Activated gamma-delta T cell treated with Interleukin-2 at 50 U/mL for 16 hours (primary cell): ENCODE results near the gene REX1BD.
"Not testable (repeated sequence)": the region's sequence is repeated elsewhere in the genome, so short reads cannot be mapped to it uniquely, and the experiment has no call there.

Experiments
- DNase-seq: peaks from one replicate; pipeline ENCODE4 v3.0.0-alpha.2; 2020

The REX1BD gene

DNA sequence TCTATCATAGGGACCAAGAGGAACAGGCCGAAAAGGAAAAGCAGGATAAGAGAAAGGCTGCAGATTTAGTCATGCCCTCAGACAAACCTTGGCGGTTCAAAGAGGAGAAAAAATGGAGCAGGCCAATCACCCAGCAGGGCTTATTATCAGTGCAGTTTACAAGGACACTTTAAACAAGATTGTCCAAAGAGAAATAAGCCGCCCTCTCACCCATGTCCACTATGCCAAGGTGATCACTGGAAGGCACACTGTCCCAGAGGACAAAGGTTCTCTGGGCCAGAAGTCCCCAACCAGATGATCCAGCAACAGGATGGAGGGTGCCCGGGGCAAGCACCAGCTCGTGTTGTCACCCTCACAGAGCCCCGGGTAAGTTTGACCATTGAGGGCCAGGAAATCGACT is 8.3 kb upstream of the REX1BD start:
- no peak for DNase-seq

DNA sequence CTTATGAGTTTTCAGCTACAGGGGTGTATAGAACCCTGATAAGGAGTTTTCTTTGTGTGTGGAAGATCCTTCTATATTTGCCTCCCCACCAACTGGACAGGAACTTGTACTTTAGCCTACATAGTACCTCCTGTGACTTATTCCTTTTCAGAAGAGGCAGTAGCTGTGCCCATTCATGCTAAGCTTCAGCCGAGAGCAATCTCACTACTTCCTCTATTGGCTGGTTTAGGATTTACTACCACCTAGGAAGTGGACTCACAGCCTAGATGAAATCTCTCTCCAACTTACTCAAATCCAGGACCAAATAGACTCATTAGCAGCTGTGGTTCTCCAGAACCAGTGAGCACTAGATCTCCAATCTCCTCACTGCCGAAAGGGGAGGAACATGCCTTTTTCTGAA is 2.3 kb upstream of the REX1BD start:
- DNase-seq: no peak

DNA sequence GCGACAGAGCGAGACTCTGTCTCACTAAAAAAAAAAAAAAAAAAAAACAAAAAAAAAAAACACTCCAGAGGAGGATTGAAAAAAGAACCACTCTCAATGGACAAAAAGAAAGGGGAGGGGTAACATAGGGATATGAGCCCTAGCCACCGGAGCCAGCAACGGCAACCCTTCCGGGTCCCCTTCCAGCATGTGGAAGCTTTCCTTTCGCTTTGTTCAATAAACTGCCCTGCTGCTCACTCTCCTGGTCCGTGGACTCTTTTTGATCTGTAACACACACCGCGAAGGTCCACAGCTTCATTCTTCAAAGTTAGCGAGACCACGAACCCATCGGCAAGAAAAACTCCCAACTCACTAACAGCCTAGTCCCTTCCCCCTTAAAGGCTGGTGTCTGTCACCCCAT is 1.0 kb upstream of the REX1BD start:
- DNase-seq: no peak

DNA sequence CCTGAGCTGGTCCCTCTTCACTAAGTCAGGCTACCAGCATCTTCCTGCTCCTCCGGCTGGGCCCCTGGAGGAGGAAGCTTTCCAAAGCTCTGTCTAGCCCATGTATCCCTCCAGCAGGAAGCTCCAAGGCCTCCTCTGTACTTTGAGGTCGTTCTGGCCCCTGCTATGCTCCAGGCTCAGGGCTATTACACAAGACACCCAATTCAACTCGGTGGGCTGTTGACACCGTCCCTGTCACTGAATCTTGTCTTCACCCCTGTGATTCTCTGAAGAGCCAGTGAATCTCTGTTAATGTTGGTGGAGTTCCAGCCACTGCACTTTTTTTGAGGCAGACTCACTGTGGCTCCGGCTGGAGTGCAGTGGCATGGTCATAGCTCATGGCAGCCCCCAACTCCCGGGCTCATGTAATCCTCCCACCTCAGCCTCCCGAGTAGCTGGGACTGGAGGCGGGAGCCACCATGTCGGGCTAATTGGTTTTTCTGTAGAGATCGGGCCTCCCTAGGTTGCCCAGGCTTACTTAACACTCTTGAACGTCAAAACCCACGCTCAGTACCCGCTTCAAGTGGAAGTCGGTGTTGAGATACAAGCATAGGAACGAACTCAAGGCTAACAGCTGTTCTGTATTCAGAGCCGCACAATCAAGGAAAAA is 512 bp upstream of the REX1BD start:
- no peak for DNase-seq

DNA sequence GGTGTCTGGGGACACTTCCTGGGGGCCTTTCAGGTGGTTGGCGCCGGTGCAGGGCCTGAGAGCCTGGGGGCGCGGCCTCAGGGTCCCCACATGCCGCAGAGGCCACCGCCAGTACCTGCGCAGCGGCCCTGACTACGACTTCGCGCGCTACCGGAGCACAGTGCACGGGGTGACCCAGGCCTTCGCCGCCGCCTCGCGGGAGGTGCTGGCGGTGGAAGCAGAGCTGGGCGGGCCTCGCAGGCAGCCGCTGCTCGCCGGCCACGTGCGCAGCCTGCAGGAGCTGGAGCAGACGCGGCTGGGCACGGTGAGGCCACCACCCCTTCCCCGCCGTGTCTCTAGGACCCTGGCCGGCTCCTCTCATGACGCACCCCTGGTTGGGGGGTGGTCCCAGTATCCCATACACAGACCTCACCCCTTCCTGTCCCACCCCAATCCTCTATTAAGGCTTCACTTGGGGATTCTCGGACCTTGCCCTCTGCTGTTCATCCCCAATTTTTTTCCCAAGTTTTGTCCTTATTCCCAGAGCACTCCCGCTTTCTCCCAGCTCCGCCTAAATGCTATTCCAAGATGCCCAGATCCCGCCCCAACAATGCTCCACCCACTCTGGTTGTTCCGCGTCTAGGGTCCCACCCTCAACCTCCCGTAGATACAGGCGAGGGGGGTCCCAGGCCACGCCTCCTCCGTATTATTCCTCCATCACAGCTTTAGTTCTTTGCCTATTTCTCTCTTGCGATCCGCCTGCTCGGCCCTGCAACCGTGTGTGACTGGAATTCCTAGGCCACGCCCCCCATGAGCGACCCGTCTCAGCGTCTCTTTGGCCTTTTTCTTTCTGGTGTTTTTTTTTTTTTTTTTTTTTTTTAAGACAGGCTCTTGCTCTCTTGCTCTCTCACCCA is 1.0 kb downstream of the REX1BD start:
- peak; percentile 60 for DNase-seq

DNA sequence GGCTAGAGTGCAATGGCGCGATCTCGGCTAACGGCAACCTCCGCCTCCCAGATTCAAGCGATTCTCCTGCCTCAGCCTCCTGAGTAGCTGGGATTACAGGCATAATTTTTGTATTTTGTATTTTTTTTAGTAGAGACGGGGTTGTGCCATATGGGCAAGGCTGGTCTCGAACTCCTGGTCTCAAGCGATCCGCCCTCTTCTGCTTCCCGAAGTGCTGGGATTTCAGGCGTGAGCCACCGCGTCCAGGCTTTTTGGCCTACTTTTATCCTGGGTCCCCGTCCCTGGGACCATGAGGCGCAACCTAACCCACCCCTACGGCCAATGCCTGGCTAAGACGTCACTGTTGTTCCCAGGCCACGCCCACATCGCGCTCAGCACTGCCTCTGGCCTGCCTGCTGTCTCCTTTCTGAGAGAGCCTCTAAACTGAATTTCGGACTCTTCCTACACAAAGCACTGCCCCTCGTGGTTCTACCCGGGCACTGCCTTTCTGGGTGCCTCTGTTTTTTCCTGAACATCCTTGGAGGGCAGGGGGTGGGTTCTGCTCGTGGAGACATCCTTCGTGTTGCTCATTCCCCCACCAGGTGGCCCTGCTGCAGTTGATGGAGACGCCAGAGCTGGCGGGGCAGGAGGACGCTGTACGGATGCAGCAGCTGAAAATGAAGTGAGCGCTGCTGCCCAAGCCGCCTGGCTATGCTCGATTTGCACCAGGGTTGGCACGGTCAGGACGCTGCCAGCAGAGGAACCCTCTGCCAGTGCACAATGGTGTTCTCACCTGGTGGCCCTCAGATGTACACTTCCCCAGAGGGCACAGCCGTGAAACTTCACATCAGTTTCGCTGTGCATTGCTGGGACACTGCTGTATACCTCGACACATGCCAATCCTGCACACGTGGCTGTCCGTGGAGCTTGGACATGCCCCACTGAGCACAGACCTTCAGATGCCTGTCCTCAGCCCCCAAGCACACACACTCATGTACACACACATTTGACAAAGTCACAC is 2.0 kb downstream of the REX1BD start:
- DNase-seq: no peak

DNA sequence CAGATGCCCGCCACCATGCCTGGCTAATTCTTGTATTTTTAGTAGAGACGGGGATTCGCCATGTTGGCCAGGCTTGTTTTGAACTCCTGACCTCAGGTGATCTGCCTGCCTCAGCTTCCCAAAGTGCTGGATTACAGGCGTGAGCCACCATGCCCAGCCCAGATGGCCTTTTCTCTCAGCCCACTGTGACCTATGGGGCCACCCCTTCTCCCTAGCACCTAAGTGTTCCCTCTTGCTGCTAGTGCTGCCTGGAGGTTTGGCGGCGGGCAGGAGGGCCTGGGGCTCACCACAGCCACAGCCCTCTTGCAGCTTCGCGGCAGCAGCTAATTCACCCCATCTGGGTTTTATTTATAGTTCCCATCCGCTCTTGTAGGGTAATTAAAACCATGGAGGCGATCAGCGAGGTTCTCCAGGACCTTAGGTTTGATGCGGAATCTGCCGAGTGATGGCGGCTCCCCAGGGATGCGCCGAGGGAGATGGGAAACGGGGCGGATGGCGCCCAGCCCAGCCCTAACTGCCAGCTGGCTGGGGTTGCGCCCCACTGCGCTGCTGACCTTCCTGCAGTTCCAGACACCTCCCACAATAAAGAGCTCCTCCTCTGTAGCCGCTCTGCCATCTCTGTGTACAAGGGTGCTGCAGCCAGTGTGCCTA is 3.3 kb downstream of the REX1BD start:
- DNase-seq: no peak

DNA sequence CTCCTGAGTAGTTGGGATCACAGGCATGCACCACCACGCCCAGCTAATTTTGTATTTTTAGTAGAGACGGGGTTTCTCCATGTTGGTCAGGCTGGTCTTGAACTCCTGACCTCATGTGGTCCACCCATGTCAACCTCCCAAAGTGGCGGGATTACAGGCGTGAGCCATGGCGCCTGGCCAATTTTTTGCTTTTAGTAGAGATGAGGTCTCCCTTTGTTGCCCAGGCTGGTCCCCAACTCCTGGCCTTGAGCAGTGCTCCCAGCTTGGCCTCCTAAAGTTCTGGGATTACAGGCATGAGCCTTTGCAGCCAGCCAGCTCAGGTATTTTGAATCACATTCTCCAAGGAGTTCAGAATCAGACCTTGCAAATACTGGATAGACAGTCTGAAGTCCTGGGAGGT is 4.1 kb downstream of the REX1BD start:
- not testable (repeated sequence) for DNase-seq

DNA sequence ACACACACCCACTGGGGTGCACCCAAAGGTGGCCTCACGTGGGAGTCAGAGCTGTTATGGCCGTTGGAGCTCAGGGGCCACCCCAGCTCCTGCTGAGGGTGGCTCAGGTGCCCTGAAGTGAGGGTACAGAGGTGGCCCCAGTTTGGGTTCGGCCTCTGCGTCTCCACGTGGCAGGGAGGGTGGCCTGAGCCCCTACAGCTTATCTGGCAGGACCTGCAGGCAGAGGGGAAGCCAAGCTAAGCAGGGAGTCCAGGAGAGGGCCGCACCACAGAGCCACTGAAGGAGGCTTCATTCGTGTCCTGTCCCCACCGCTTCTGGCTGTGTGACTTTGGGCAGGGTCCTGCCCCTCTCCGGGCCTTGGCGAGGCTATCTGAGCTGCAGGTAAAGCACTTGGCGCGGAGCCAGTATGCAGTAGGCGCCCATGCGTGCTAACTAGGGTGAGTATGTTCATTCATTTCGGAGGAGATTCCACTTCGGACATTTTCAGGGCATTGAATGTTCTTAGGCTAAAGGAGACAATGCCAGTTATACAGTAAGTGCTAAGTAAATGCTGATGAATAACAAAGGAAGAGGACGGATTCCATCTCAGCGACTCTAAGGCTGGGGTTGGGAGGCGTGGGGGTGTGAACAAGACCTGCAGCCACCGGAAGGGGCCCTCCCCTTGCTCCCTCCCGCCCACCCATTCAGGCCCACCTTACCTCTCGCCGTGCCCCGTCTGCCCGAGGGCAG is 4.9 kb downstream of the REX1BD start:
- DNase-seq: no peak

DNA sequence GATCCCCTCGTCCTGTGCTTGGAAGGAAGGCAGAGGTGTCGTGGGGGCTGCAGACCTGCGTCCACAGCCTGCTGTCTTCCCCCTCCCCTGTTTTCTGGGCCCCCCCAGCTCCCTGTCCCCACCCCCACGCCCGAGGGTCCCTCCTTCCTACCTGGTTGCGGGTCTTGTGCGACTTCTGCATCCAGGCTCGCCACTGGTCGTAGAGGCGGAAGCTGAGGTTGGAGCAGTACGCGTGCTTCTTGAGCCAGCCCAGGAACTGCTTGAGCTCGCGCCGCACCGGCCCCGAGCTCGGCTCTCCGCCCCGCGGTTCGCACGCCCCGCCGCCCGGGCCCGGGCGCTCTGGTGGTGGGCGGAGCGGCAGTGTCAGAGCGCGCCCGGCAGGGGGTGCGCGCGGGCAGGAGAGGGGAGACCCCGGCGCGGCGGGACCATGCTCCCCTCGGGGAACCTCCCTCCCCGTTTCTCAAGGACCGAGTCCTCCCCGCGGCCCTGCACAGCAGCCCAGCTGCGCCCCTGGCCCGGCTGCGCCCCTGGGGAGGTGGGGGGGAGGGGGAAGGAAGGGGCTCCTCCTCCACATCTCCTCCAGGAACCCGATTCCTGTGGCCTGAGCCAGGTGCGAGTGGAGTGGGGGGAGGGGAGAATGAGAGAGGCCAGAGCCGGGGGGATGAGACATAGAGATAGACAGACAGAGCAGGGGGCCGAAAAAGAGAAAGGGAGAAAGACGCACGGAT is 5.7 kb downstream of the REX1BD start:
- DNase-seq: peak; percentile 72

DNA sequence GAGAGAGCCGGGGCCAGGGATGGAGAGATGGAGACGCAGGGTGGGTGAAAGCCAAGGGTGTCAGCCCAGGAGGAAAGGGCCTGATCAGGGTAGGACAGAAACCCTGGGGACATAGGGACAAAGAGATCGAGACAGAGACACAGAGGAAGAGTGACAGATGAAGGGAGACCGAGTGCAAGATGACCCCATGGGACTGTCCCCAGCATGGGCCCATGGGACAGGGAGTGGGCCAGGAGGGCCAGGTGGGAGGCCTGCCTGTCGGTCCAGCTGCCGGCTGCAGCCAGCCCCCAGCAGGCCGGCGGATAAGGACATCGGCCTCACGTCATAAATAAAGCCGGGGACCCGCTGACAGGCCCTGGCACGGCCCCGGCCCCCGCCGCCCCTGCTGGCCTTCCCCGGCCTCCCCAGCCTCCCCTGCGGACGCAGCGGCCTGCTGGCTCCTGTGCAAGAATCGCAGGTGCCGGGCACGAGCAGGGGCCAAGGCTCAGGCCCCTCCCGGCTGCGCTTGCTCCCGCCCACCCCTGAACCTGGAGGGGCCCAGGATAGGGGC is 6.3 kb downstream of the REX1BD start:
- no peak for DNase-seq

DNA sequence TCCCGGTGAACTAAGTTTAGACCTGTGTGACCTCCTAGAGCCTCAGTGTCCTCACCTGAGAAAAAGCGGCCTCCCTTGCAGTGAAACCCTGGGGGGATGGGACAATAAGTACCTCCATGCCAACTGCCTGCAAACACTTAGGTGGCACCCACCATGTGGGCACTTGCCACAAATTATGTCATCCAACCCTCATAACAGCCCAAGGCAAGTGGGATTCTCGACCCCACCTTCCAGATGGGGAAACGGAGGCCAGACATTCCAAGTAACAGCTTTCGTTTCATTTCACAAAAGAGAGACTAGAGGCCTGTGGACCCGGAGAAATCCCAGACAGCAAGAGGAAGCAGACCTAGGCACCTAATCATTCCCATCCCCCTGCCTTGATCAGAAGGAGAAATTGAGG is 6.9 kb downstream of the REX1BD start:
- DNase-seq: no peak

DNA sequence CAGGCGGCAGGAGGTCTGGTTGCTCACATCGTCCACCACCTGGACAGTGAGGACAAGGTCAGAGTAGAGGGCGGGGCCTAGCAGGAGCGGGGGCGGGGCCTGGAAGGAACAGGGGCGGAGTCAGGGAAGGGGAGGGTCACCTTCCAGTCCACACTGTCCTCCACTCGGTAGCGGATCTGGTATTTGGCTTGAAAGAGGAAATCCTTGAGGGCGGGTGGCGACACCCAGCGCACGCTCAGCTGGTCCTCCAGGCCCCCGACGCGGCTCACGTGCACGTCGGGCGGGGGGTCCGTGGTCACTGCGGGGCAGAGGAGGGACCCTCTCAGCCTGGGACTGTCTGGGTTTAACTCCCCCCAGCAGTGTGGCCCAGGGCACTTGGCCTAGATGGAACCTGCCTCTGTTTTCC is 8.2 kb downstream of the REX1BD start:
- no peak for DNase-seq

DNA sequence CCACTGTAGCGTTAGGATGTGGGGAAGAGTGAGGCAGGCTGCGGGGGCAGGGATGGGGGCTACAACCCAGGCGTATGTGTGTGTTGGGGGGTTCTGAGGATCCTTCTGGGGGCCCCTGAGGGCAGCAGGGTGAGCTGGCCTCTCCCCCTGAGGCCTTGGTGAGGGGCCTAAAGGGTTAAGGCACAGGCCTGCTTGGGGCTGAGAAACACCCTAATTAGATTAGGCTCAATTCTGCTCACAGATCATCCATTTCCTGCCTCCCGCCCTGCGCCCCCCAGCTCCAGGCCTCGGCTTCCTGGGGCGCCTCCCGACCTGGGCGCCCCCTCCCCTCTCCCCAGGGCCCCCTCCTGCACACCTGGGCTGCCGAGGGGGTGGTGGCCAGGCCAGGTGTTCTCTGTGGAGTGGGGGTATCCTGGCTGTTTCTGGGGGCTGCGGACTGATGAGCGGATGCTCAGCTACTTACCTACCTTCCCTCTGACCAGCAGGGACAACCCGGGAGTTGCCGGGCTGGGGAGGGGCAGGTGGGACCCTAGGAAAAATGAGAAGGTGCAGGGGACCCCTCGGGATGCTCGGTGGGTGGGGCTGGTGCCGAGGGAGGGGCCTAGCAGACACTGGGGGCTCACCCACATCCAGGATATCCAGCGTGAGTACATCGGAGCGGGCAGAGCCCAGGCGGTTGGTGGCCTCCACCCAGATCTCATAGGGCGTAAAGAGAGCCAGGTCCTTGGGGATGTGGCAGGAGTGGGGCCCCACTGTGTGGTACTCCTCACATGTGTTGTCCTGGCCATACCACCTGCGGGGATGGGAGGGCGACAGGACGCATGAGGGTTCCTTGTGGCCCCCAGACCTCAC is 9.4 kb downstream of the REX1BD start:
- no peak for DNase-seq

DNA sequence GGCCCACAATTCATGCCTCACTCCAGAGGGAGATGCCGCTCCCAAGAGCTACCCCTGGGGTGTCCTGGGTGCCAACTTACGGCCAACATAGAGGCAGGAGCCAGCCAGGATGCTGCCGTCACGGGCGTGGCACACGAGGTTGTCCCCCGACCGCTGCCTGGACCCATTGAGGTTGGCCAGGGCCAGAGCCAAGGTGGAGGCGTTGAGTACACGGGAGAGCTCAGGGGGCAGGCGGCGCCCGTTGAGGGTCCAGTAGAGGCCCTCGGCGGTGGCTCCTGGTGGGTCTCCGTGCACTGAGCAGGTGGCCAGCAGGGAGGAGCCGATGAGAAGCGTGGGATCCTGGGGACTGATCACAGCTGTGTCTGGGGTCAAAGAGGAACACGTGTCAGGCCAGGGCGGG is 10.9 kb downstream of the REX1BD start:
- DNase-seq: no peak

DNA sequence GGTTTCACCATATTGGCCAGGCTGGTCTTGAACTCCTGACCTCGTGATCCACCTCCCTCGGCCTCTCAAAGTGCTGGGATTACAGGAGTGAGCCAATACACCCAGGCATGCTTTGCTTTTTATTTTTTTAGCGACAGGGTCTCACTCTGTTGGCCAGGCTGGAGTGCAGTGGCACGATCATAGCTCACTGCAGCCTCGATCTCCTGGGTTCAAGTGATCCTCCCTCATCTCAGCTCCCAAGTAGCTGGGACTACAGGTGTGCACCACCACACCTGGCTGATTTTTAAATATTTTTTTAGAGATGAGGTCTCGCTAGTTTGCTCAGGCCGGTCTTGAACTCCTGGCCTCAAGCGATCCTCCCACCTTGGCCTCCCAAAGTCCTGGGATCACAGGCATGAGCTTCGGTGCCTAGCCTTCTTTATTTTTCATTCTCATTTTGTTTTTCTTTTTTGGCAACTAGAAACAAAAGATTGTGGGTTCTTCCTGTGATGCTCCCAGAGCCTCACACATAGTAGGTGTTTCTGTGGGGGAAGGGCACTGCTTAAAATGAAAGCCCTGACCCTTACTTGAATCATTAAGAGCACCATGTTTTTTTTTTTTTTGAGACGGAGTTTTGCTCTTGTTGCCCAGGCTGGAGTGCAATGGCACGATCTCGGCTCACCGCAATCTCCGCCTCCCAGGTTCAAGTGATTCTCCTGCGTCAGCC is 12.2 kb downstream of the REX1BD start:
- DNase-seq: not testable (repeated sequence)

DNA sequence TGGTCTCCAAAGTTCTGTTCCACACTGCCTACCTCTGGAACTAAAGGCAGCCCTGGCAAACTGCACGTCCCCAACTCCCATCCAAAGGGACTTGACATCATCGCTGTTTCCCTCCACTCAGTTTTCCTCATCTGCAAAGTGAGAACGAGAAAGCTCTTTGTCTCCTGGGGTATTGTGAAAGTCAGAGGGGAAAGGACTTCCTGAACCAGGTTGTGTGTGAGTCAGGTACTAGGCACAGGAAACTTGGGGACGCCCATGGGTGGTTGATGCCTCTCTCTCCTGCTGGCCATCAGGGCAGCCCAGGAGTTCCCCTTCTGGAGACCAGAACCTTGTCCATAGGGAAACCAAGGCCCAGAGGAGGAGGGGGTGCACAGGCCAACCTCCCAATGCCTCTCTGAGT is 13.3 kb downstream of the REX1BD start:
- no peak for DNase-seq

DNA sequence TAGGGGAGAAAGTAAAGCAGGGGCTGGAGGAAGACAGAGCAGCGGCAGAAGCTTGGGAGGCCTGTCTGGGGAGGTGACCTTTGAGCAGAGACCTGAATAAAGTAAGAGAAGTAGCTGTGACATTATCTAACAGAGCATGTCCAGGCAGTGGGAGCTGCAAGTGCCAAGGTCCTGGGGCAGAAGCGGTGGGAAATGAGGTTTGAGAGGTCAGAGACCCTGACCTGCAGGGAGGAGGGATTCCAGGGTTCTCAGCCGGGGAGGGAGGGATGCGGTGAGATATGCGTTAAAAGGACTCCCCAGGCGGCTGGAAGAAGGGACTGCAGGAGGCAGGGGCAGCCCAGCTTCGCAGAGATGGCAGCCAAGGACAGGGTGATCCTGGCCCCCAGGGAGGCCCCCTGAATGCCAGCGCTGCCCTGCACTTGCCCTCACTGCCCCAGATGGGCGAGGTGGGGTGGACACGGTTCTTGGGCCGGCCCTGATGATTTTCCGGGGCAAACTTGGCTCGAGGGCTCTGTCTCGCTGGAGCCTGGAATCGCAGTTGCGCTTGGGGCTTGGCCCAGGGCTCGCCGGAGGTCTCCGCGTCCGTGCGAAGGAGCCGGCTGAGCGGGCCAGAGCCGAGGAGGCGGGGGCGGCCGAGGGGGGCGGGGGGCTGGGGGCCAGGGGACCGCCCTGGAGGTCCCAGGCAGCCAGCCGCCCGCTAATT is 14.8 kb downstream of the REX1BD start:
- no peak for DNase-seq
